HCT116 (cell line): Measurements from ENCODE around the gene PVRIG.

Experiments used
- POLR2A ChIP-seq: IDR thresholded peaks from 2 replicates; pipeline ENCODE4 v1.7.0; 2011; ENCODE audit warnings: borderline replicate concordance; ENCODE audit not compliant: insufficient read depth, insufficient read length; ENCODE audit errors: extremely low read depth
- REST ChIP-seq: IDR thresholded peaks from 2 replicates; pipeline ENCODE4 v1.6.1; 2012; ENCODE audit warnings: low read depth

- TF ChIP-seq REST (no peak), POLR2A (no peak)
Observed at GRCh38 chr7:100220586-100221230, 959 bp downstream of the PVRIG start.
